Breast epithelium (tissue), 3 donors: Measurements from ENCODE around the gene MID2.

Experiments
- CTCF ChIP-seq, 3 donors: fragments of 450-650 bp; IDR thresholded peaks; one replicate each; pipeline ENCODE4 v1.5.1; 2016 to 2017; ENCODE audit warnings: antibody characterized with exemption in 3 of 3, mild to moderate bottlenecking in 3 of 3, moderate library complexity in 3 of 3
- POLR2A ChIP-seq: fragments of 450-650 bp; IDR thresholded peaks from one replicate; pipeline ENCODE4 v1.6.1; 2016; ENCODE audit warnings: antibody characterized with exemption, mild to moderate bottlenecking, moderate library complexity

- no peak for TF ChIP-seq POLR2A
- no peak for TF ChIP-seq CTCF (IDR thresholded peaks at IDR 0.05)
These were observed 30.6 kb downstream of the MID2 start for GRCh38 chrX:107856289-107856688.
